ENCODE measurements around the gene SPC24.
"Not testable (repeated sequence)": the region's sequence is repeated elsewhere in the genome, so short reads cannot be mapped to it uniquely, and the experiment has no call there.

Gene SPC24

GRCh38 chr19:11123114-11123513, 32.5 kb downstream of the SPC24 start:
- TF ChIP-seq CSRNP3 (CRISPR knock-in tag; IDR thresholded peaks at IDR 0.05) (no peak), OSR1 (CRISPR knock-in tag; IDR thresholded peaks at IDR 0.05) (no peak), GLIS3 (CRISPR knock-in tag; IDR thresholded peaks at IDR 0.05) (no peak), ZNF565 (CRISPR knock-in tag; conservative IDR thresholded peaks at IDR 0.05; ENCODE audit: low read depth) (no peak), TOX (CRISPR knock-in tag; IDR thresholded peaks at IDR 0.05; ENCODE audit: borderline replicate concordance) (no peak), ZC3H10 (CRISPR knock-in tag; IDR thresholded peaks at IDR 0.05) (no peak), ESRRG (CRISPR knock-in tag; IDR thresholded peaks at IDR 0.05) (no peak), SNAI2 (CRISPR knock-in tag; IDR thresholded peaks at IDR 0.05) (no peak), ZNF70 (CRISPR knock-in tag; IDR thresholded peaks at IDR 0.05) (no peak), POU6F1 (CRISPR knock-in tag; IDR thresholded peaks at IDR 0.05; ENCODE audit: borderline replicate concordance, low read depth) (no peak), ZNF8 (CRISPR knock-in tag; IDR thresholded peaks at IDR 0.05) (no peak), CSDC2 (CRISPR knock-in tag; IDR thresholded peaks at IDR 0.05) (no peak)
- no peak for ATAC-seq

- ATAC-seq, result not testable (repeated sequence)
These were observed 33.6 kb downstream of the SPC24 start for GRCh38 chr19:11121963-11122362.

- TF ChIP-seq ZFP3 (CRISPR knock-in tag; IDR thresholded peaks at IDR 0.05) (no peak), ZNF70 (CRISPR knock-in tag; IDR thresholded peaks at IDR 0.05) (no peak), POU6F1 (CRISPR knock-in tag; IDR thresholded peaks at IDR 0.05; ENCODE audit: borderline replicate concordance, low read depth) (no peak), TOX (CRISPR knock-in tag; IDR thresholded peaks at IDR 0.05; ENCODE audit: borderline replicate concordance) (no peak), CREB5 (CRISPR knock-in tag; IDR thresholded peaks at IDR 0.05; ENCODE audit: low read depth) (no peak), ZC3H10 (CRISPR knock-in tag; IDR thresholded peaks at IDR 0.05) (no peak), PPARA (CRISPR knock-in tag; IDR thresholded peaks at IDR 0.05; ENCODE audit: borderline replicate concordance) (no peak), ZNF565 (CRISPR knock-in tag; conservative IDR thresholded peaks at IDR 0.05; ENCODE audit: low read depth) (no peak), ESRRG (CRISPR knock-in tag; IDR thresholded peaks at IDR 0.05) (no peak)
- no peak for ATAC-seq
These were observed 39.1 kb downstream of the SPC24 start for GRCh38 chr19:11116507-11116906.

- no peak for ATAC-seq
- TF ChIP-seq GLIS3 (CRISPR knock-in tag; IDR thresholded peaks at IDR 0.05), result no peak
- TF ChIP-seq PATZ1 (CRISPR knock-in tag; IDR thresholded peaks at IDR 0.05; ENCODE audit: borderline replicate concordance), result no peak
- no peak for TF ChIP-seq TSHZ2 (CRISPR knock-in tag; IDR thresholded peaks at IDR 0.05)
- no peak for TF ChIP-seq TCF4 (CRISPR knock-in tag; IDR thresholded peaks at IDR 0.05; ENCODE audit: borderline replicate concordance)
- no peak for TF ChIP-seq ZFP3 (CRISPR knock-in tag; IDR thresholded peaks at IDR 0.05)
- no peak for TF ChIP-seq ZNF70 (CRISPR knock-in tag; IDR thresholded peaks at IDR 0.05)
- TF ChIP-seq SNAI2 (CRISPR knock-in tag; IDR thresholded peaks at IDR 0.05), result no peak
- TF ChIP-seq ESRRG (CRISPR knock-in tag; IDR thresholded peaks at IDR 0.05), result no peak
- no peak for TF ChIP-seq PPARA (CRISPR knock-in tag; IDR thresholded peaks at IDR 0.05; ENCODE audit: borderline replicate concordance)
- no peak for TF ChIP-seq ZC3H10 (CRISPR knock-in tag; IDR thresholded peaks at IDR 0.05)
- no peak for TF ChIP-seq CREB5 (CRISPR knock-in tag; IDR thresholded peaks at IDR 0.05; ENCODE audit: low read depth)
- TF ChIP-seq ISL1 (CRISPR knock-in tag; IDR thresholded peaks at IDR 0.05), result no peak
- TF ChIP-seq ZNF8 (CRISPR knock-in tag; IDR thresholded peaks at IDR 0.05), result no peak
- TF ChIP-seq CSRNP3 (CRISPR knock-in tag; IDR thresholded peaks at IDR 0.05), result no peak
- TF ChIP-seq ZFP30 (CRISPR knock-in tag; IDR thresholded peaks at IDR 0.05), result no peak
These were observed 39.6 kb downstream of the SPC24 start for GRCh38 chr19:11115895-11116446.

Data from SK-N-SH treated with all-trans-retinoic acid at 6 μM for 48 hours (cell line).